Measurements from ENCODE around the gene GPATCH2. TPM values are rescaled to one million over a fixed set of nuclear protein-coding genes. Genes with fewer than 3 reads are reported as not detected.

Gene GPATCH2
- total RNA-seq, 4 donors from 2014 or later = 8.6 to 248 (median 18.4) TPM

- no peaks in the 10 kb centered on the region for H3K36me3 ChIP-seq
- no peak overlapping the region for H3K27ac ChIP-seq
- DNase-seq = no peak
- 82% methylated on average over 9 of the region's 9 CpGs for WGBS, 2 donors (ENCODE audit: low coverage in 1 of 2)
- no peaks in the 10 kb centered on the region for H3K27me3 ChIP-seq
- no peak overlapping the region for H3K4me3 ChIP-seq
- peaks cover 0 to 13% (median 6%) of the 10 kb centered on the region in 4 donors for H3K4me1 ChIP-seq
- intact Hi-C loops (cut with DNase I; ENCODE audit: low total_unique reads) (no loop called here), in situ Hi-C loops (cut with MboI; ENCODE audit: low pct_ligation_motif_present in 1 of 4, low pct_unique_long_range_greater_than_20kb in 1 of 4, low sequenced_read_pairs in 3 of 4) (no loop called here)
- H3K9me3 ChIP-seq = no peaks in the 10 kb centered on the region
- no peak for TF ChIP-seq POLR2A (IDR thresholded peaks at IDR 0.05)
- TF ChIP-seq EP300 (IDR thresholded peaks at IDR 0.05; ENCODE audit: low read depth) = no peak
- TF ChIP-seq CTCF (IDR thresholded peaks at IDR 0.05) = no peak
- TF ChIP-seq POLR2AphosphoS5 (IDR thresholded peaks at IDR 0.05) = no peak
These were observed 88.6 kb downstream of the GPATCH2 start for GRCh38 chr1:217542136-217542777.

GRCh38 chr1:217540321-217540720 is 90.6 kb downstream of the GPATCH2 start:
- intact Hi-C loops (cut with DNase I; ENCODE audit: low total_unique reads) (no loop called here), in situ Hi-C loops (cut with MboI; ENCODE audit: low pct_ligation_motif_present in 1 of 4, low pct_unique_long_range_greater_than_20kb in 1 of 4, low sequenced_read_pairs in 3 of 4) (no loop called here)
- WGBS, 2 donors (ENCODE audit: low coverage in 1 of 2) = 48 to 56% methylated on average over 2 of the region's 2 CpGs
- Histone ChIP-seq H3K27me3 (no peaks in the 10 kb centered on the region), H3K9me3 (no peaks in the 10 kb centered on the region), H3K4me3 (no peak overlapping the region), H3K36me3 (no peaks in the 10 kb centered on the region), H3K4me1 (peaks cover 0 to 13% (median 6%) of the 10 kb centered on the region in 4 donors), H3K27ac (no peak overlapping the region)
- TF ChIP-seq CTCF (IDR thresholded peaks at IDR 0.05) = no peak
- TF ChIP-seq POLR2A (IDR thresholded peaks at IDR 0.05) = no peak
- TF ChIP-seq EP300 (IDR thresholded peaks at IDR 0.05; ENCODE audit: low read depth) = no peak
- no peak for TF ChIP-seq POLR2AphosphoS5 (IDR thresholded peaks at IDR 0.05)
- DNase-seq = no peak

GRCh38 chr1:217539510-217539909 is 91.4 kb downstream of the GPATCH2 start:
- WGBS, 2 donors (ENCODE audit: low coverage in 1 of 2) = 63 to 67% methylated on average over 2 of the region's 2 CpGs
- no peaks in the 10 kb centered on the region for H3K36me3 ChIP-seq
- intact Hi-C loops (cut with DNase I; ENCODE audit: low total_unique reads) = no loop called here
- no peak for DNase-seq
- no peaks in the 10 kb centered on the region for H3K9me3 ChIP-seq
- in situ Hi-C loops (cut with MboI; ENCODE audit: low pct_ligation_motif_present in 1 of 4, low pct_unique_long_range_greater_than_20kb in 1 of 4, low sequenced_read_pairs in 3 of 4) = no loop called here
- no peak overlapping the region for H3K4me3 ChIP-seq
- no peaks in the 10 kb centered on the region for H3K27me3 ChIP-seq
- no peak overlapping the region for H3K27ac ChIP-seq
- H3K4me1 ChIP-seq = peaks cover 0 to 13% (median 9%) of the 10 kb centered on the region in 4 donors
- TF ChIP-seq CTCF (IDR thresholded peaks at IDR 0.05) = no peak
- TF ChIP-seq POLR2AphosphoS5 (IDR thresholded peaks at IDR 0.05) = no peak
- no peak for TF ChIP-seq EP300 (IDR thresholded peaks at IDR 0.05; ENCODE audit: low read depth)
- TF ChIP-seq POLR2A (IDR thresholded peaks at IDR 0.05) = no peak

- in situ Hi-C loops (cut with MboI; ENCODE audit: low pct_ligation_motif_present in 1 of 4, low pct_unique_long_range_greater_than_20kb in 1 of 4, low sequenced_read_pairs in 3 of 4) = no loop called here
- 96 to 98% methylated on average over 9 of the region's 9 CpGs for WGBS, 2 donors (ENCODE audit: low coverage in 1 of 2)
- H3K9me3 ChIP-seq = no peaks in the 10 kb centered on the region
These were observed 95.1 kb downstream of the GPATCH2 start for GRCh38 chr1:217535601-217536377.

More at GRCh38 chr1:217535601-217536377, 95.1 kb downstream of the GPATCH2 start:
- H3K27me3 ChIP-seq = no peaks in the 10 kb centered on the region
- no peak overlapping the region for H3K27ac ChIP-seq
- H3K4me3 ChIP-seq = no peak overlapping the region
- intact Hi-C loops (cut with DNase I; ENCODE audit: low total_unique reads) = no loop called here
- peaks cover 0 to 13% (median 9%) of the 10 kb centered on the region in 4 donors for H3K4me1 ChIP-seq
- H3K36me3 ChIP-seq = no peaks in the 10 kb centered on the region
- no peak for DNase-seq
- TF ChIP-seq POLR2AphosphoS5 (IDR thresholded peaks at IDR 0.05) = no peak
- no peak for TF ChIP-seq EP300 (IDR thresholded peaks at IDR 0.05; ENCODE audit: low read depth)
- TF ChIP-seq CTCF (IDR thresholded peaks at IDR 0.05) = no peak
- TF ChIP-seq POLR2A (IDR thresholded peaks at IDR 0.05) = no peak
